Measurements from ENCODE around the gene ZNF263. TPM values are rescaled to one million over a fixed set of nuclear protein-coding genes. Genes with fewer than 3 reads are reported as not detected.
A peak's percentile ranks its signal among the peaks of the same experiment; 100 is the strongest.

The ZNF263 gene
- polyA plus RNA-seq (11.3 to 13.9 TPM (median 13.6 TPM) in 3 replicates), polyA minus RNA-seq (10.7 to 23.2 TPM (median 15.8 TPM) in 3 replicates)
- 7.8 TPM for polyA plus RNA-seq (2011; ENCODE audit: low read depth)
- 13.3 and 15.5 TPM in 2 replicates for polyA plus RNA-seq (2011; cell fraction: cytosol; rRNA removed)
- 23.7 and 30.1 TPM in 2 replicates for polyA plus RNA-seq (2011; cell fraction: nucleus; rRNA removed)
- 19.1 and 22.0 TPM in 2 replicates for polyA plus RNA-seq (2012; ENCODE audit: low replicate concordance)
- polyA minus RNA-seq (2011; cell fraction: cytosol; rRNA and poly(A)+ RNA removed): 17.3 TPM
- 15.3 and 22.9 TPM in 2 replicates for polyA minus RNA-seq (2011; cell fraction: nucleus; rRNA and poly(A)+ RNA removed)

- peak within 1 kb of the TSS; percentile 94 for H2AFZ ChIP-seq (ENCODE audit: control insufficient read depth, low read length)
- no peaks in the 10 kb centered on the region for H3K27me3 ChIP-seq (ENCODE audit: control insufficient read depth, extremely low read depth, insufficient read depth, low read length)
- H3K4me3 ChIP-seq (ENCODE audit: control insufficient read depth in 2 of 3, extremely low read depth in 1 of 3, insufficient read depth in 2 of 3, low read depth in 1 of 3, low read length in 3 of 3): peak within 1 kb of the TSS; percentile 77 to 79 (median 79)
- H3K36me3 ChIP-seq (ENCODE audit: control insufficient read depth in 2 of 2, extremely low read depth in 1 of 2, insufficient read depth in 2 of 2, low read length in 2 of 2): peaks cover 5 to 12% of the 10 kb centered on the region in 2 experiments
- H4K20me1 ChIP-seq (ENCODE audit: control insufficient read depth, extremely low read depth, insufficient read depth, low read length): no peaks in the 10 kb centered on the region
- FAIRE-seq (peak; percentile 59), DNase-seq (ENCODE audit: low read depth, low spot score) (peak; percentile 83)
- H3K9ac ChIP-seq (ENCODE audit: control insufficient read depth, extremely low read depth, insufficient read depth, low read length): peak within 1 kb of the TSS; percentile 98
- peak within 1 kb of the TSS; percentile 99 for H3K27ac ChIP-seq (ENCODE audit: control insufficient read depth, insufficient read depth, low read length)
- H3K79me2 ChIP-seq (ENCODE audit: control insufficient read depth, insufficient read depth, low read length): peaks cover 39% of the 10 kb centered on the region
- no peaks in the 10 kb centered on the region for H3K9me1 ChIP-seq (ENCODE audit: control insufficient read depth, extremely low read depth, insufficient read depth, low read length)
- peak within 1 kb of the TSS; percentile 99 for H3K4me2 ChIP-seq (ENCODE audit: control insufficient read depth, extremely low read depth, insufficient read depth, low read depth, low read length)
- TF ChIP-seq CTCF (optimal IDR thresholded peaks at IDR 0.05 in 1 of 3, IDR thresholded peaks at IDR 0.05 in 1 of 3, conservative IDR thresholded peaks at IDR 0.05 in 1 of 3; ENCODE audit: extremely low read depth in 1 of 3, insufficient read depth in 2 of 3, low read length in 3 of 3): no peak
- TF ChIP-seq EZH2 (IDR thresholded peaks at IDR 0.05; ENCODE audit: low read length): no peak
- dilution Hi-C loops (cut with MboI; ENCODE audit: extremely low pct_ligation_motif_present, low sequenced_read_pairs): no loop called here
- H3K9me3 ChIP-seq (ENCODE audit: control insufficient read depth, low read depth, low read length): no peaks in the 10 kb centered on the region
- peaks cover 15% of the 10 kb centered on the region for H3K4me1 ChIP-seq (ENCODE audit: control insufficient read depth, extremely low read depth, insufficient read depth, low read length)
These were observed at the start of gene ZNF263 for GRCh38 chr16:3282730-3283542. ZNF263 (plus strand) TSS chr16:3283491; CDS start chr16:3283819, 328 bp downstream.

- Histone ChIP-seq H3K4me2 (ENCODE audit: control insufficient read depth, extremely low read depth, insufficient read depth, low read depth, low read length) (peak overlapping the region; percentile 99), H3K36me3 (ENCODE audit: control insufficient read depth in 2 of 2, extremely low read depth in 1 of 2, insufficient read depth in 2 of 2, low read length in 2 of 2) (peaks cover 8 to 9% of the 10 kb centered on the region in 2 experiments), H2AFZ (ENCODE audit: control insufficient read depth, low read length) (peak overlapping the region; percentile 100), H3K9me1 (ENCODE audit: control insufficient read depth, extremely low read depth, insufficient read depth, low read length) (no peaks in the 10 kb centered on the region), H3K4me3 (ENCODE audit: control insufficient read depth in 2 of 3, extremely low read depth in 1 of 3, insufficient read depth in 2 of 3, low read depth in 1 of 3, low read length in 3 of 3) (peak overlapping the region; percentile 70 to 95 (median 92)), H4K20me1 (ENCODE audit: control insufficient read depth, extremely low read depth, insufficient read depth, low read length) (no peaks in the 10 kb centered on the region), H3K9ac (ENCODE audit: control insufficient read depth, extremely low read depth, insufficient read depth, low read length) (peak overlapping the region; percentile 87), H3K27ac (ENCODE audit: control insufficient read depth, insufficient read depth, low read length) (peak overlapping the region; percentile 84), H3K27me3 (ENCODE audit: control insufficient read depth, extremely low read depth, insufficient read depth, low read length) (no peaks in the 10 kb centered on the region), H3K79me2 (ENCODE audit: control insufficient read depth, insufficient read depth, low read length) (peaks cover 15% of the 10 kb centered on the region), H3K9me3 (ENCODE audit: control insufficient read depth, low read depth, low read length) (no peaks in the 10 kb centered on the region), H3K4me1 (ENCODE audit: control insufficient read depth, extremely low read depth, insufficient read depth, low read length) (peaks cover 4% of the 10 kb centered on the region)
- TF ChIP-seq EZH2 (IDR thresholded peaks at IDR 0.05; ENCODE audit: low read length) (no peak), CTCF (optimal IDR thresholded peaks at IDR 0.05 in 1 of 3, IDR thresholded peaks at IDR 0.05 in 1 of 3, conservative IDR thresholded peaks at IDR 0.05 in 1 of 3; ENCODE audit: extremely low read depth in 1 of 3, insufficient read depth in 2 of 3, low read length in 3 of 3) (no peak)
- dilution Hi-C loops (cut with MboI; ENCODE audit: extremely low pct_ligation_motif_present, low sequenced_read_pairs): no loop called here
- DNase-seq (ENCODE audit: low read depth, low spot score) (no peak), FAIRE-seq (no peak)
These were observed 48.8 kb upstream of the ZNF263 start for GRCh38 chr16:3234543-3234856.
